ENCODE results near the gene NUPR1.

NUPR1 gene

GRCh38 chr16:28503470-28504259, 35.1 kb downstream of the NUPR1 start:
- TF ChIP-seq ZNF639 (tag by site-specific recombination; IDR thresholded peaks at IDR 0.05) (no peak), ZSCAN18 (tag by site-specific recombination; IDR thresholded peaks at IDR 0.05) (no peak), BCL11A (tag by site-specific recombination; IDR thresholded peaks at IDR 0.05; ENCODE audit: low read depth) (no peak), SCRT2 (tag by site-specific recombination; IDR thresholded peaks at IDR 0.05) (peak; percentile 59), BCL11B (tag by site-specific recombination; IDR thresholded peaks at IDR 0.05; ENCODE audit: low read depth) (no peak), ZNF335 (tag by site-specific recombination; conservative IDR thresholded peaks at IDR 0.05) (0 out of 2 replicates have a peak, but pooled peaks have one; percentile 12), ZNF354C (tag by site-specific recombination; IDR thresholded peaks at IDR 0.05; ENCODE audit: borderline replicate concordance, low read depth) (no peak), ZNF266 (tag by site-specific recombination; IDR thresholded peaks at IDR 0.05; ENCODE audit: low read depth) (no peak), GLIS1 (tag by site-specific recombination; IDR thresholded peaks at IDR 0.05) (peak; percentile 42; the same call in 1 of the 2 replicates), ZIC2 (tag by site-specific recombination; IDR thresholded peaks at IDR 0.05) (peak; percentile 43; the same call in 1 of the 2 replicates), KLF16 (tag by site-specific recombination; IDR thresholded peaks at IDR 0.05) (no peak), GLIS2 (tag by site-specific recombination; IDR thresholded peaks at IDR 0.05) (no peak)
- no peak overlapping the region for H3K4me3 ChIP-seq (ENCODE audit: low read depth, low read length)
- no peaks in the 10 kb centered on the region for H3K36me3 ChIP-seq (ENCODE audit: control insufficient read depth in 2 of 2, insufficient read depth in 1 of 2, low read length in 2 of 2)
- CTCF ChIA-PET, result interaction anchor here (0.5 to 0.6 kb wide), 2 partner anchors 187 to 813 kb away, joined by 3 read pairs; no protein-coding TSS in a partner anchor
- H3K4me1 ChIP-seq (ENCODE audit: control insufficient read depth, insufficient read depth, low read length), result no peaks in the 10 kb centered on the region
- POLR2A ChIA-PET, result interaction anchor here (1.4 kb wide), 1 partner anchor 11 kb away, joined by 4 read pairs; the partner anchor contains the start of gene CLN3
- no peak overlapping the region for H3K27ac ChIP-seq (ENCODE audit: extremely low read depth, low read depth, low read length)
- no peaks in the 10 kb centered on the region for H3K9me3 ChIP-seq (ENCODE audit: control insufficient read depth, insufficient read depth, low read depth, low read length)

GRCh38 chr16:28502290-28502689, 36.5 kb downstream of the NUPR1 start:
- Histone ChIP-seq H3K4me3 (ENCODE audit: low read depth, low read length) (no peak overlapping the region), H3K4me1 (ENCODE audit: control insufficient read depth, insufficient read depth, low read length) (no peaks in the 10 kb centered on the region), H3K27ac (ENCODE audit: extremely low read depth, low read depth, low read length) (no peak overlapping the region), H3K9me3 (ENCODE audit: control insufficient read depth, insufficient read depth, low read depth, low read length) (no peaks in the 10 kb centered on the region), H3K36me3 (ENCODE audit: control insufficient read depth in 2 of 2, insufficient read depth in 1 of 2, low read length in 2 of 2) (no peaks in the 10 kb centered on the region)
- POLR2A ChIA-PET, result no interaction called here
- CTCF ChIA-PET, result interaction anchor here (0.8 kb wide), 1 partner anchor 22 kb away, joined by 3 read pairs; no protein-coding TSS in a partner anchor
- TF ChIP-seq ZNF555 (tag by site-specific recombination; conservative IDR thresholded peaks at IDR 0.05), result no peak
- TF ChIP-seq ZEB2 (tag by site-specific recombination; IDR thresholded peaks at IDR 0.05), result no peak
- no peak for TF ChIP-seq ZNF704 (tag by site-specific recombination; IDR thresholded peaks at IDR 0.05)
- TF ChIP-seq ZBTB10 (tag by site-specific recombination; IDR thresholded peaks at IDR 0.05), result no peak
- no peak for TF ChIP-seq ZIC2 (tag by site-specific recombination; IDR thresholded peaks at IDR 0.05)
- no peak for TF ChIP-seq REPIN1 (tag by site-specific recombination; IDR thresholded peaks at IDR 0.05; ENCODE audit: low read depth)
- peak; percentile 68 for TF ChIP-seq ZNF366 (tag by site-specific recombination; conservative IDR thresholded peaks at IDR 0.05)
- TF ChIP-seq GFI1B (tag by site-specific recombination; IDR thresholded peaks at IDR 0.05), result no peak
- no peak for TF ChIP-seq FEZF1 (tag by site-specific recombination; IDR thresholded peaks at IDR 0.05)
- 0 out of 2 replicates have a peak, but pooled peaks have one; percentile 23 for TF ChIP-seq ZNF600 (tag by site-specific recombination; IDR thresholded peaks at IDR 0.05)
- TF ChIP-seq ZNF621 (tag by site-specific recombination; IDR thresholded peaks at IDR 0.05), result 0 out of 2 replicates have a peak, but pooled peaks have one; percentile 23
- TF ChIP-seq ZNF747 (tag by site-specific recombination; IDR thresholded peaks at IDR 0.05), result 0 out of 2 replicates have a peak, but pooled peaks have one; percentile 45
- TF ChIP-seq ZNF768 (tag by site-specific recombination; IDR thresholded peaks at IDR 0.05), result no peak
- no peak for TF ChIP-seq ZNF585B (tag by site-specific recombination; IDR thresholded peaks at IDR 0.05)
- no peak for TF ChIP-seq ZSCAN5A (tag by site-specific recombination; IDR thresholded peaks at IDR 0.05)
- no peak for TF ChIP-seq ZNF248 (tag by site-specific recombination; IDR thresholded peaks at IDR 0.05)

Measured in HEK293 (cell line).